DND-41 (cell line): ENCODE data around the gene ITPR1.

Source experiments
- ATAC-seq: fragments of 200-7000 bp; cut with Tn5 transposase; 3 replicates; pipeline ENCODE4 v1.9.1; 2021; ENCODE audit warnings: low read depth; ENCODE audit not compliant: insufficient read depth
- DNase-seq: peaks from one replicate; pipeline ENCODE4 v3.0.0-alpha.2; 2020
- H2AFZ ChIP-seq: 2 replicates; pipeline ENCODE4 v1.6.0; 2012; ENCODE audit warnings: low read depth, low read length
- H3K27ac ChIP-seq: 2 replicates; pipeline ENCODE4 v1.5.1; 2012; ENCODE audit warnings: low read length, inconsistent platforms
- H3K27me3 ChIP-seq: fragments of 200-600 bp; sonication (generic); 2 replicates; pipeline ENCODE4 v1.6.0; 2012; ENCODE audit warnings: low read length, mild to moderate bottlenecking, inconsistent platforms; ENCODE audit not compliant: insufficient read depth, poor library complexity
- H3K36me3 ChIP-seq: 2 replicates; pipeline ENCODE4 v1.5.1; 2012; ENCODE audit warnings: low read length, inconsistent platforms; ENCODE audit not compliant: insufficient read depth
- H3K4me1 ChIP-seq: 2 replicates; pipeline ENCODE4 v1.5.1; 2012; ENCODE audit warnings: mild to moderate bottlenecking, low read length; ENCODE audit not compliant: insufficient read depth
- H3K4me2 ChIP-seq: 2 replicates; pipeline ENCODE4 v1.6.0; 2012; ENCODE audit warnings: mild to moderate bottlenecking, moderate library complexity, low read length, inconsistent platforms; ENCODE audit not compliant: insufficient read depth
- H3K4me3 ChIP-seq, 2 experiments: fragments of 200-600 bp in 1 of 2; shearing (Covaris generic) in 1 of 2; 2 replicates each; pipeline ENCODE4 v1.5.1; 2012 to 2016; ENCODE audit warnings: inconsistent platforms in 2 of 2, low read length in 2 of 2, mild to moderate bottlenecking in 2 of 2, low read depth in 1 of 2, moderate library complexity in 1 of 2
- H3K79me2 ChIP-seq: 2 replicates; pipeline ENCODE4 v1.6.0; 2012; ENCODE audit warnings: low read length, inconsistent platforms; ENCODE audit not compliant: insufficient read depth
- H3K9ac ChIP-seq: 2 replicates; pipeline ENCODE4 v1.6.0; 2012; ENCODE audit warnings: low read depth, mild to moderate bottlenecking, inconsistent platforms, low read length, moderate library complexity
- H3K9me3 ChIP-seq: 2 replicates; pipeline ENCODE4 v1.5.1; 2012; ENCODE audit warnings: low read length, moderate library complexity, mild to moderate bottlenecking, inconsistent platforms; ENCODE audit not compliant: insufficient read depth, severe bottlenecking
- H4K20me1 ChIP-seq: 2 replicates; pipeline ENCODE4 v1.6.0; 2012; ENCODE audit warnings: low read length; ENCODE audit not compliant: insufficient read depth
- EZH2 ChIP-seq: IDR thresholded peaks from 3 replicates; pipeline ENCODE4 v1.6.1; 2012; ENCODE audit warnings: borderline replicate concordance, low read depth, mild to moderate bottlenecking, moderate library complexity, low read length, inconsistent platforms; ENCODE audit not compliant: severe bottlenecking
- TF ChIP-seq, protein P1 (sequence below): IDR thresholded peaks from 2 replicates; pipeline ENCODE4 v1.5.1; 2012; ENCODE audit warnings: borderline replicate concordance, low read length, moderate library complexity, mild to moderate bottlenecking; ENCODE audit not compliant: poor library complexity, severe bottlenecking; ENCODE audit errors: extremely low read depth

ITPR1 gene

DNA sequence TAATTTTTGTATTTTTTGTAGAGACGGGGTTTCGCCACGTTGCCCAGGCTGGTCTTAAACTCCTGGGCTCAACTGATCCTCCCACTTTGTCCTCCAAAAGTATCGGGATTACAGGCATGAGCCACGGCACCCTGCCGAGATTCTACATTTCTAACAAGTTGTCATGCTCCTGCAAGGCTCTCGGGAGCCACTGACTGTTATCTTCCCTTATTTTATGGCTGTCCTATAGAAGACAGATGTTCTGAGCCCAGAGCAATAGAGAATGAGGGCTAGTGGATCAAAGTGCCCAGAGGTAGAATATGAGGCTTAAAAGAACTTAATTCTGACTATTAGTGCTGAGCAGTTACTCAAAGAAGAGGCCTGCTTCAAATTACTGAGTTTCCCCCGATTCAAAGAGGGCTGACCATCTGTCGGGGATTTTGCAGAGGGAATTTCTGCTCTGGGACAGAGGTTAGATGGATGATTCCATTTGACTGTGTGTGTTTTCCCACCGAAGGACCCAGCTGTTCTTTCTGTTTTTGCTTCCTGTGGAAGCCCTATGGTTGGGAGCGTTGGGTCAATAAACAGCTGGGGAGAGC lies 39.5 kb downstream of the ITPR1 start:
- ATAC-seq: no peak
- H4K20me1 ChIP-seq: no peaks in the 10 kb centered on the region
- no peak overlapping the region for H3K27ac ChIP-seq
- H2AFZ ChIP-seq: no peak overlapping the region
- no peaks in the 10 kb centered on the region for H3K9me3 ChIP-seq
- H3K36me3 ChIP-seq: no peaks in the 10 kb centered on the region
- DNase-seq: no peak
- no peaks in the 10 kb centered on the region for H3K79me2 ChIP-seq
- no peaks in the 10 kb centered on the region for H3K27me3 ChIP-seq
- H3K4me3 ChIP-seq: no peak overlapping the region
- no peak overlapping the region for H3K4me2 ChIP-seq
- no peak overlapping the region for H3K9ac ChIP-seq
- H3K4me1 ChIP-seq: no peaks in the 10 kb centered on the region
- TF ChIP-seq EZH2: no peak
- TF ChIP-seq, protein P1, sequence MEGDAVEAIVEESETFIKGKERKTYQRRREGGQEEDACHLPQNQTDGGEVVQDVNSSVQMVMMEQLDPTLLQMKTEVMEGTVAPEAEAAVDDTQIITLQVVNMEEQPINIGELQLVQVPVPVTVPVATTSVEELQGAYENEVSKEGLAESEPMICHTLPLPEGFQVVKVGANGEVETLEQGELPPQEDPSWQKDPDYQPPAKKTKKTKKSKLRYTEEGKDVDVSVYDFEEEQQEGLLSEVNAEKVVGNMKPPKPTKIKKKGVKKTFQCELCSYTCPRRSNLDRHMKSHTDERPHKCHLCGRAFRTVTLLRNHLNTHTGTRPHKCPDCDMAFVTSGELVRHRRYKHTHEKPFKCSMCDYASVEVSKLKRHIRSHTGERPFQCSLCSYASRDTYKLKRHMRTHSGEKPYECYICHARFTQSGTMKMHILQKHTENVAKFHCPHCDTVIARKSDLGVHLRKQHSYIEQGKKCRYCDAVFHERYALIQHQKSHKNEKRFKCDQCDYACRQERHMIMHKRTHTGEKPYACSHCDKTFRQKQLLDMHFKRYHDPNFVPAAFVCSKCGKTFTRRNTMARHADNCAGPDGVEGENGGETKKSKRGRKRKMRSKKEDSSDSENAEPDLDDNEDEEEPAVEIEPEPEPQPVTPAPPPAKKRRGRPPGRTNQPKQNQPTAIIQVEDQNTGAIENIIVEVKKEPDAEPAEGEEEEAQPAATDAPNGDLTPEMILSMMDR: no peak

DNA sequence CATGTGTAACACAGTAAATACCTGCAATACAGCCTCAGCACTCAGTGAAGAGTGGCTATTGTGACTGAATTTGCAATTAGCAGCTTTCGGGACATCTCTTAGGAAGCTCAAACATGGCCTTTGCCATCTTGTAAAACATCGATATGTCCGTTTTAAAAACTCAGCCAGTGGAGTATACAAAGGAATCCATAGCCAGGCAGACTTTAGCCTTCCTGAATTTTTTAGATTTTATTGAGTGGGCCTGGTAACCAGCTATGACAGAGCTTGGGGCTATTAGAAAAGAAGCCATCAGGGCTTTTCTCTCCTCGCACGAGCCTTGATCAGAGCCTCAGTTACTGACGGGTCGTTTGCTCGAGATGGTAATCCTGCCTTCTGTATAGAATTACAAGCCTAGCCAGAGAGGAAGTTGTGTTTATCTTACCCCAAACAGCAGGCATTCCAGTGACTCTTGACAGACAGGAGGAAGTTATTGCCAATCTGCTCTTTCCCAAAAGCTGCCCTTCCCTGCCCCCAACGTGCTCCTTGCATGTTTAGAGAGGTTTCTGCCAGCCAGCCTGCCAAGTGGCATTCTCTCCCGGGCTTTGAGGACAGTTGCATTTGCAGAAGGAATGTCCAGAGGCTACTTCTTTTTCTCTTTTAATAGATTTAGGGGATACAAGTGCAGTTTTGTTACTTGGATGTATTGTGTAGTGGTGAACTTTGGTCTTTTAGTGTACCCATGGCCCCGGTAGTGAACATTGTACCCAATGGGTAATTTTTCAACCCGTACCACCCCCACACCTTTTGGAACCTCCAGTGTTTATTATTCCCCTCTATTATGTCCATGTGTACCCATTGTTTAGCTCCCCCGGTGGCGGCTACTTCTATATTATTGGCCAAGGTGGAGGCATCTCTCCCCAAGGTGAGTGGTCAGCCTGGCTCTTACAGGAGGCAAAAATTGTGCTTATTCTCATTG lies 40.6 kb downstream of the ITPR1 start:
- TF ChIP-seq, protein P1: no peak
- TF ChIP-seq EZH2: no peak
- no peak overlapping the region for H3K4me3 ChIP-seq
- no peaks in the 10 kb centered on the region for H3K4me1 ChIP-seq
- H2AFZ ChIP-seq: no peak overlapping the region
- H3K27me3 ChIP-seq: no peaks in the 10 kb centered on the region
- H3K79me2 ChIP-seq: no peaks in the 10 kb centered on the region
- DNase-seq: no peak
- H3K9ac ChIP-seq: no peak overlapping the region
- no peaks in the 10 kb centered on the region for H3K9me3 ChIP-seq
- no peaks in the 10 kb centered on the region for H4K20me1 ChIP-seq
- H3K36me3 ChIP-seq: no peaks in the 10 kb centered on the region
- no peak for ATAC-seq
- H3K4me2 ChIP-seq: no peak overlapping the region
- H3K27ac ChIP-seq: no peak overlapping the region

- no peaks in the 10 kb centered on the region for H3K79me2 ChIP-seq
- ATAC-seq: no peak
Measured at GRCh38 chr3:4534906-4535305, 41.8 kb downstream of the ITPR1 start.

More at GRCh38 chr3:4534906-4535305, 41.8 kb downstream of the ITPR1 start:
- DNase-seq: no peak
- Histone ChIP-seq H3K4me3 (no peak overlapping the region), H3K9ac (no peak overlapping the region), H3K4me2 (no peak overlapping the region), H3K9me3 (peaks cover 4% of the 10 kb centered on the region), H3K4me1 (no peaks in the 10 kb centered on the region), H3K36me3 (no peaks in the 10 kb centered on the region), H3K27ac (no peak overlapping the region), H4K20me1 (no peaks in the 10 kb centered on the region), H3K27me3 (no peaks in the 10 kb centered on the region), H2AFZ (no peak overlapping the region)
- TF ChIP-seq, protein P1: no peak
- no peak for TF ChIP-seq EZH2
